Erythroblast (primary cell): ENCODE measurements around the gene IMPG2.

Source experiments
- GATA1 ChIP-seq: IDR thresholded peaks from 2 replicates; pipeline ENCODE4 v1.6.1; 2011; ENCODE audit warnings: low read depth, mild to moderate bottlenecking, control low read depth, low read length, moderate library complexity
- POLR2A ChIP-seq: IDR thresholded peaks from 2 replicates; pipeline ENCODE4 v1.6.1; 2011; ENCODE audit warnings: mild to moderate bottlenecking, low read length

- TF ChIP-seq POLR2A = no peak
- TF ChIP-seq GATA1 = no peak
Observed at GRCh38 chr3:101189796-101190195, 130.6 kb downstream of the IMPG2 start.
